SJCRH30 (cell line): ENCODE data around the gene IRAK2. TPM values are rescaled to one million over a fixed set of nuclear protein-coding genes. Genes with fewer than 3 reads are reported as not detected.
"Not testable (repeated sequence)": the region's sequence is repeated elsewhere in the genome, so short reads cannot be mapped to it uniquely, and the experiment has no call there.

ENCODE experiments used
- DNase-seq, 2 experiments: peaks; one replicate each; pipeline ENCODE4 v3.0.0-alpha.2; 2015 to 2020
- H3K27ac ChIP-seq: fragments of 250-450 bp; sonication (Bioruptor Pico); 2 replicates; pipeline ENCODE4 v1.5.1; 2020; ENCODE audit warnings: mild to moderate bottlenecking, moderate library complexity
- H3K27me3 ChIP-seq: fragments of 250-450 bp; sonication (Bioruptor Pico); 2 replicates; pipeline ENCODE4 v1.5.1; 2020; ENCODE audit warnings: mild to moderate bottlenecking, moderate library complexity
- H3K36me3 ChIP-seq: fragments of 250-450 bp; sonication (Bioruptor Pico); 2 replicates; pipeline ENCODE4 v1.5.1; 2020; ENCODE audit warnings: mild to moderate bottlenecking, moderate library complexity
- H3K4me1 ChIP-seq: fragments of 250-450 bp; sonication (Bioruptor Pico); 2 replicates; pipeline ENCODE4 v1.5.1; 2020; ENCODE audit warnings: mild to moderate bottlenecking, moderate library complexity
- H3K4me3 ChIP-seq: fragments of 250-450 bp; sonication (Bioruptor Pico); 2 replicates; pipeline ENCODE4 v1.5.1; 2020; ENCODE audit warnings: mild to moderate bottlenecking, moderate library complexity
- H3K9me3 ChIP-seq: fragments of 250-450 bp; sonication (Bioruptor Pico); replicated peaks from 2 replicates; pipeline ENCODE4 v1.5.1; 2020; ENCODE audit warnings: mild to moderate bottlenecking, moderate library complexity
- total RNA-seq: library from RNA; depleted of rRNA; stranded (reverse); fragments of >200 nt; shearing (Covaris generic); gene quantifications from 2 replicates; pipeline ENCODE4 v1.2.3, GENCODE V29; 2014; rRNA removed

The IRAK2 gene
- total RNA-seq: 8.1 TPM in 2 replicates

- H3K4me3 ChIP-seq: no peak within 1 kb of the TSS
- no peaks in the 10 kb centered on the region for H3K36me3 ChIP-seq
- H3K27ac ChIP-seq: no peak within 1 kb of the TSS
- no peaks in the 10 kb centered on the region for H3K9me3 ChIP-seq
- no peak for DNase-seq
- no peaks in the 10 kb centered on the region for H3K4me1 ChIP-seq
- H3K27me3 ChIP-seq: no peaks in the 10 kb centered on the region
These were observed at the start of gene IRAK2 for GRCh38 chr3:10164546-10165393. Gene IRAK2 (plus strand): TSS chr3:10164919. CDS start chr3:10164955, 36 bp downstream.

- Histone ChIP-seq H3K36me3 (no peaks in the 10 kb centered on the region), H3K27ac (peak within 1 kb of the TSS; percentile 22), H3K9me3 (no peaks in the 10 kb centered on the region), H3K4me1 (no peaks in the 10 kb centered on the region), H3K27me3 (no peaks in the 10 kb centered on the region), H3K4me3 (peak within 1 kb of the TSS; percentile 79)
- DNase-seq: peak; percentile 91 to 97
These were observed 49.2 kb upstream of the IRAK2 start, which contains the start of gene BRK1 for GRCh38 chr3:10115326-10116137. Gene BRK1 (plus strand): TSS chr3:10115675. CDS start chr3:10115702, 27 bp downstream.

GRCh38 chr3:10116138-10116460 is 48.6 kb upstream of the IRAK2 start:
- H3K36me3 ChIP-seq: no peaks in the 10 kb centered on the region
- no peaks in the 10 kb centered on the region for H3K9me3 ChIP-seq
- peak in 1 of 2 experiments; percentile 41 for DNase-seq
- peak overlapping the region; percentile 22 for H3K27ac ChIP-seq
- H3K4me3 ChIP-seq: peak overlapping the region; percentile 79
- no peaks in the 10 kb centered on the region for H3K4me1 ChIP-seq
- H3K27me3 ChIP-seq: no peaks in the 10 kb centered on the region

- H3K27me3 ChIP-seq: no peaks in the 10 kb centered on the region
- H3K9me3 ChIP-seq: no peaks in the 10 kb centered on the region
- no peak overlapping the region for H3K27ac ChIP-seq
- no peak for DNase-seq
- no peaks in the 10 kb centered on the region for H3K4me1 ChIP-seq
- H3K4me3 ChIP-seq: no peak overlapping the region
- no peaks in the 10 kb centered on the region for H3K36me3 ChIP-seq
These were observed 47.8 kb upstream of the IRAK2 start for GRCh38 chr3:10116928-10117327.

GRCh38 chr3:10119376-10119775 is 45.3 kb upstream of the IRAK2 start:
- no peaks in the 10 kb centered on the region for H3K4me1 ChIP-seq
- no peak for DNase-seq
- no peaks in the 10 kb centered on the region for H3K9me3 ChIP-seq
- H3K36me3 ChIP-seq: 0 out of 2 replicates have a peak, but pooled peaks cover 4% of the 10 kb centered on the region
- no peak overlapping the region for H3K4me3 ChIP-seq
- H3K27ac ChIP-seq: no peak overlapping the region
- H3K27me3 ChIP-seq: no peaks in the 10 kb centered on the region

GRCh38 chr3:10121064-10121463 is 43.7 kb upstream of the IRAK2 start:
- no peaks in the 10 kb centered on the region for H3K9me3 ChIP-seq
- DNase-seq: no peak
- H3K27me3 ChIP-seq: no peaks in the 10 kb centered on the region
- no peak overlapping the region for H3K27ac ChIP-seq
- H3K4me1 ChIP-seq: no peaks in the 10 kb centered on the region
- no peak overlapping the region for H3K4me3 ChIP-seq
- peaks cover 16% of the 10 kb centered on the region for H3K36me3 ChIP-seq

GRCh38 chr3:10122724-10123123 is 42.0 kb upstream of the IRAK2 start:
- Histone ChIP-seq H3K27me3 (no peaks in the 10 kb centered on the region), H3K27ac (no peak overlapping the region), H3K4me3 (no peak overlapping the region), H3K9me3 (no peaks in the 10 kb centered on the region), H3K36me3 (peaks cover 25% of the 10 kb centered on the region), H3K4me1 (no peaks in the 10 kb centered on the region)
- DNase-seq: no peak

- H3K27me3 ChIP-seq, H3K27ac ChIP-seq, H3K4me1 ChIP-seq, H3K36me3 ChIP-seq, H3K4me3 ChIP-seq, DNase-seq, H3K9me3 ChIP-seq: not testable (repeated sequence)
These were observed 28.8 kb upstream of the IRAK2 start for GRCh38 chr3:10135872-10136271.

- H3K4me1 ChIP-seq: no peaks in the 10 kb centered on the region
- H3K9me3 ChIP-seq: no peaks in the 10 kb centered on the region
- no peak overlapping the region for H3K27ac ChIP-seq
- H3K4me3 ChIP-seq: no peak overlapping the region
- DNase-seq: no peak
- H3K36me3 ChIP-seq: no peaks in the 10 kb centered on the region
- H3K27me3 ChIP-seq: no peaks in the 10 kb centered on the region
These were observed 28.2 kb upstream of the IRAK2 start for GRCh38 chr3:10136426-10137005.

- DNase-seq: no peak
- H3K9me3 ChIP-seq: no peaks in the 10 kb centered on the region
- H3K27me3 ChIP-seq: no peaks in the 10 kb centered on the region
- no peaks in the 10 kb centered on the region for H3K4me1 ChIP-seq
- H3K27ac ChIP-seq: no peak overlapping the region
- no peak overlapping the region for H3K4me3 ChIP-seq
- no peaks in the 10 kb centered on the region for H3K36me3 ChIP-seq
These were observed 27.5 kb upstream of the IRAK2 start for GRCh38 chr3:10137178-10137577.

- Histone ChIP-seq H3K4me3 (peak overlapping the region; percentile 73), H3K27ac (peak overlapping the region; percentile 71), H3K9me3 (no peaks in the 10 kb centered on the region), H3K36me3 (peaks cover 9% of the 10 kb centered on the region; the same call in 1 of the 2 replicates), H3K4me1 (no peaks in the 10 kb centered on the region; the same call in 1 of the 2 replicates), H3K27me3 (no peaks in the 10 kb centered on the region)
- peak in 1 of 2 experiments; percentile 9 for DNase-seq
These were observed 23.6 kb upstream of the IRAK2 start for GRCh38 chr3:10140996-10141546.

GRCh38 chr3:10142707-10143560 is 21.8 kb upstream of the IRAK2 start:
- H3K27me3 ChIP-seq: no peaks in the 10 kb centered on the region
- no peak for DNase-seq
- peaks cover 15% of the 10 kb centered on the region for H3K36me3 ChIP-seq
- no peaks in the 10 kb centered on the region for H3K9me3 ChIP-seq
- peak overlapping the region; percentile 73 for H3K4me3 ChIP-seq
- no peak overlapping the region for H3K27ac ChIP-seq
- no peaks in the 10 kb centered on the region; the same call in 1 of the 2 replicates for H3K4me1 ChIP-seq

- Histone ChIP-seq H3K27me3 (no peaks in the 10 kb centered on the region), H3K9me3 (no peaks in the 10 kb centered on the region), H3K4me3 (no peak overlapping the region), H3K27ac (no peak overlapping the region), H3K4me1 (no peaks in the 10 kb centered on the region; the same call in 1 of the 2 replicates), H3K36me3 (peaks cover 15% of the 10 kb centered on the region)
- no peak for DNase-seq
These were observed 19.0 kb upstream of the IRAK2 start for GRCh38 chr3:10145685-10146084.

GRCh38 chr3:10149226-10149625 is 15.5 kb upstream of the IRAK2 start:
- H3K36me3 ChIP-seq: peaks cover 20% of the 10 kb centered on the region; the same call in 1 of the 2 replicates
- DNase-seq: no peak
- no peak overlapping the region for H3K27ac ChIP-seq
- no peak overlapping the region for H3K4me3 ChIP-seq
- H3K9me3 ChIP-seq: no peaks in the 10 kb centered on the region
- no peaks in the 10 kb centered on the region for H3K4me1 ChIP-seq
- no peaks in the 10 kb centered on the region for H3K27me3 ChIP-seq
